Stimulated activated CD4-positive, alpha-beta T cell treated with anti-CD3 and anti-CD28 coated beads, Interleukin-12 subunit alpha, Interleukin-12 subunit beta, amount 100 ng/mL, for 4 hours (primary cell): Measurements from ENCODE around the gene LIG1.
"Not testable (repeated sequence)": the region's sequence is repeated elsewhere in the genome, so short reads cannot be mapped to it uniquely, and the experiment has no call there.

Experiments used
- DNase-seq: peaks from one replicate; pipeline ENCODE4 v3.0.0-alpha.2; 2020

LIG1 gene

DNA sequence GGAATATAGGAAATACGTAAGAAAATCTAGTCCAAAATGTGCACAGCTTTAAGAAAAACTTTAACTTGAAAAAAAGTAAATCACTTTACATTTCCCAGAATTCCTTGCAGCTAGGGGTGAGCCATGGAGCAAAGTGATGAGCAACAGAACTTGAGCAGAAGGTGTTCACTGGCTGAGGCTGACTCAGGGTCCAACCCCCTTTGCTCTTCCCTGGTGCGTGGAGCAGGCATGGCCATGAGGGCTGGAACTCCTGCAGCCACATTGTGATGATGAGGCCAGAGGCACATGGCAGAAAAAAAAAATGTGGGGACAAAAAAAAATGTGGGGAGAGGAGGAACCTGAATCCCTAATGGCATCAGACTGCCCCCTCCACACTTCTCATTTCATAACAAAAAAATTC lies 49.6 kb downstream of the LIG1 start:
- DNase-seq: no peak

GRCh38 chr19:48118131-48118517 lies 52.0 kb downstream of the LIG1 start:
- no peak for DNase-seq

GRCh38 chr19:48117515-48118130 lies 52.5 kb downstream of the LIG1 start:
- no peak for DNase-seq

DNA sequence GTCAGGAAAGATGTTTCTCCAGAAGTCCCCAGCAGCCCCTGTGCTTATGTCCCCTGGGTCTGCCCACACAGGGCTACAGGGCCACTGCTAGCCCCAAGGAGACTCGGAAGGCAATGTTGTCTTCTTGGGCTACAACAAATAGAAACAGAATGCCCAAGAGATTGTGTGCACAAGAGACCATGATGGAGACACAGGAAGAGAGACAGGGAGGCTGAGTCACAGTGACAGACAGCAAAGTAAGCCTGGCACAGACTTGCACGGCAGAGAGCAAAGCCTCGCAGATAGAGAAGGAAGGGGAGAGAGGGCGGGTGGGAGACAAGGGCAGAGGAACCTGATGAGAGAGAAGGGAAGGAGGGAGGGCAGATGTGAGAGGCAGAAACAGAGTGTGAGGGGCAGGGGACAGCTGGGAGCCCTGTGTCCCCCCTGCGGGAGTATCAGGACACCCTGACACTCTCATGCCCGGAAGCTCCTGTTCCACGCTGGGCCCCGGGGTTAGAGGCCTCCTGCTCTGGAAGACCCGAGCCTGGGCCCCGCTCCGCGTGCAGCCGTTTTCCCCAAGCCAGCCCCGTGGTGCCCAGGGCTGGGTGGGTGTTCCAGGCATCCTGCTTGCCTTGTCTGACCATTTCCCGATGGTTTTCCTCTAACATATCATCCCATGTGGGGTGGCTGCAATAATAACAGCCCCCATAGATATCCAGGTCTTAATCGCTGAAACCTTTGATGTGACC lies 56.8 kb downstream of the LIG1 start:
- no peak for DNase-seq

DNA sequence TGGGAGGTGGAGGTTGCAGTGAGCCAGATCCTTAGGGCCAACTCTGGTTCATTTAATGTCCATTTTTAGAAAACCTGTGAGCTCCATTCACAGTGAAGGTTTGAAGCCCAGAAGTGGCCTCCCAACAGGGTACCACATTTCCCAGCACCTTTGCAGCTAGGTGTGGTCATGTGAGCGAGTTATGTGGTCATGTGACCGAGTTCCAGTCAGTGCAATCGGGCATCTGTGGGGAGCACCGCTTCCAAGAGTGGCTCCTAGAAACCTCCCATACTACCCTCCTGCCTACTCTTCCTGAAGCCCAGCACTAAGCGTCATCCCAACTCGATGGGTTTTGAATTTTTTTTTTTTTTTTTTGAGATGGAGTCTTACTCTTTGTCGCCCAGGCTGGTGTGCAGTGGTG lies 58.9 kb downstream of the LIG1 start:
- DNase-seq: no peak

- peak; percentile 86 for DNase-seq
These were observed 59.7 kb downstream of the LIG1 start, which contains the start of gene PLA2G4C for GRCh38 chr19:48110350-48110966. Gene PLA2G4C, minus strand, starts transcription at chr19:48110817. Its CDS starts 4,288 bp downstream, at chr19:48106529.

GRCh38 chr19:48108997-48109782 lies 61.0 kb downstream of the LIG1 start:
- DNase-seq: no peak

DNA sequence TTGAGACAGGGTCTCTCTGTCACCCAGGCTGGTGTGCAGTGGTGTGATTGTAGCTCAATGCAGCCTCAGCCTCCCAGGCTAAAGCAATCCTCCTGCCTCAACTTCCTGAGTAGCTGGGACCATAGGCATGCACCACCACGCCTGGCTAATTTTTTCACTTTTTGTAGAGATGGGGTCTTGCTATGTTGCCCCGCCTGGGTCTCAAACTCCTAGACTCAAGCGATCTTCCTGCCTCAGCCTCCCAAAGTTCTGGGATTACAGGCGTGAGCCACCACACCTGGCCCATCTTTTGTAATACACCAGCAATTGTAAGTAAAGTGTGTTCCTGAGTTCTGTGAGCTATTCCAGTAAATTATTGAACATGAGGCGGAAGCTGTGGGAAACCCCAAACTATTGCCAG lies 66.2 kb downstream of the LIG1 start:
- DNase-seq: no peak

DNA sequence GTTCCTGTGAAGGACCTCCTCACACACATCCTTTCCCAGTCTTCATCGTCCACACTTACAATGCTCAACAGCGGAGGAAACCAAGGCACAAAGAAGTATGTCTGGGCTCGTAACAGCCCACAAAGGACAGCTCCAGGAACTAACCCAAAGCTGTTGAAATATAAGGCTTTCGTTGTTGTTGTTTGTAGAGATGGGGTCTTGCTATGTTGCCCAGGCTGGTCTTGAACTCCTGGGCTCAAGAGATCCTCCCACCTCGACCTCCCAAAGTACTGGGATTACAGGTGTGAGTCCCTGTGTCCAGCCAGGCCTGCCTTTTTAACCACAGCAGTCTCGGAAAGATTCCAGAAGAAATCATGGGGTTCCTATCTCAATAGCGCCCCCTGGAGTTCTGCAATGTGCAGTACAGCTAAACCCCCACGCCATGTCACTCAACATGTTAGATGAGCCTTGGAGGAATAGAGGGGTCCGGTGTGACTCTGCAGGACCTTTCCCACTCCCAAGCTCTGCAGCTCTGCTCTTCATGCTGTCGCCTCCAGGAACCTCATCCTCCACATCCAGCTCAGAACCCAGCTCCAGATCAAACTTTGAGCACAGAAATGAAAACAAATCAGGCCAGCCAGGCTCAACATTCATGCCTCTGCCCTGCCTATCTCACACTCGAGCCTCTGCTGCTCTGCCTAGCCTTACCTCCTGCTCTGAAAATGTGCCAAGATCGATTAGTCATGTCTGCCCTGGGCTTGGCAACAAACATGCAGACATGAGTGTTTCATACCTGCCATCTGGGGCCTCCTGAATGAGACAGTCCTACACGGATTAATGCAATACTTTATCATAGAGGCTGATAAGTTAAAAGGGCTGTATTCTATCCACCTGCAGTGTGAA lies 67.0 kb downstream of the LIG1 start:
- DNase-seq: no peak

- DNase-seq: no peak
These were observed 74.5 kb downstream of the LIG1 start for GRCh38 chr19:48095612-48096175.

- no peak for DNase-seq
These were observed 75.3 kb downstream of the LIG1 start for GRCh38 chr19:48094855-48095203.

GRCh38 chr19:48094129-48094854 lies 75.9 kb downstream of the LIG1 start:
- no peak for DNase-seq

- DNase-seq: not testable (repeated sequence)
These were observed 78.9 kb downstream of the LIG1 start for GRCh38 chr19:48091111-48091718.

DNA sequence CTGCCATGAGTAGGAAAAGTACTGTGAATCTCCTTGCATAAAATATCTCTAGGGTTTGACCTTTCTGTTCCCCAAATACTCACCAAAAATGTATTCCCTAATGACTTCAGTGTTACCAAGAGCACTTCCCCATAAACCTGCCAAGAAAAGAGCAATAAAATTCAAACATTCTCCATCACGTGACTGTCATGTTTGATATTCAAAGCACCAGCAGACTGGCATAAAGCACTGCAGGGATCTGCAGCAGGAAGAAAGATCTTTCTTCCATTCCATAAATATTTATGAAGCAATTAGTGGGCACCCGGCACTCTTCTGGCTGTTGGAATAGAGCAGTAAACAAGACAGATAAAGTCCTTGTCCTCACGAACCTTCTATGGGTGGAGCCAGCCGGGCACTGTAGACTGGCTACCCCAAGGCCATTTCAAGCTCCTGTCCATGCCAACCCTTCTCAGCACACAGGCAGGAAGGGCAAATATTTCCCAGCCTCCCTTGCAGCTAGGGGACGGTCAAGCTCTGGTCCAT lies 79.8 kb downstream of the LIG1 start:
- DNase-seq: no peak

DNA sequence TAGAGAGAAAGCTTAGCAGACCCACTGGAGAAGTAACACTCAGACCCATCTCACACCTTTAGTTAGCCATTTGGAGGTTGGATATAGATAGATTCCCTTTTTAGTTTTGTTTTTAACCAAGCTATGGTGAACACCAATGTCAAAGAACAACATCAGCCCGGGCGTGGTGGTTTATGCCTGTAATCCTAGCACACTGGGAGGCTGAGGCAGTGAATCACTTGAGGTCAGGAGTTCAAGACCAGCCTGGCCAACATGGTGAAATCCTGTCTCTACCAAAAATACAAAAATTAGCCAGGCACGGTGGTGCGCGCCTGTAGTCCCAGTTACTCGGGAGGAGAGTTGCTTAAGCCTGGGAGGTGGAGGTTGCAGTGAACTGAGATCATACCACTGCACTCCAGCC lies 81.2 kb downstream of the LIG1 start:
- not testable (repeated sequence) for DNase-seq

DNA sequence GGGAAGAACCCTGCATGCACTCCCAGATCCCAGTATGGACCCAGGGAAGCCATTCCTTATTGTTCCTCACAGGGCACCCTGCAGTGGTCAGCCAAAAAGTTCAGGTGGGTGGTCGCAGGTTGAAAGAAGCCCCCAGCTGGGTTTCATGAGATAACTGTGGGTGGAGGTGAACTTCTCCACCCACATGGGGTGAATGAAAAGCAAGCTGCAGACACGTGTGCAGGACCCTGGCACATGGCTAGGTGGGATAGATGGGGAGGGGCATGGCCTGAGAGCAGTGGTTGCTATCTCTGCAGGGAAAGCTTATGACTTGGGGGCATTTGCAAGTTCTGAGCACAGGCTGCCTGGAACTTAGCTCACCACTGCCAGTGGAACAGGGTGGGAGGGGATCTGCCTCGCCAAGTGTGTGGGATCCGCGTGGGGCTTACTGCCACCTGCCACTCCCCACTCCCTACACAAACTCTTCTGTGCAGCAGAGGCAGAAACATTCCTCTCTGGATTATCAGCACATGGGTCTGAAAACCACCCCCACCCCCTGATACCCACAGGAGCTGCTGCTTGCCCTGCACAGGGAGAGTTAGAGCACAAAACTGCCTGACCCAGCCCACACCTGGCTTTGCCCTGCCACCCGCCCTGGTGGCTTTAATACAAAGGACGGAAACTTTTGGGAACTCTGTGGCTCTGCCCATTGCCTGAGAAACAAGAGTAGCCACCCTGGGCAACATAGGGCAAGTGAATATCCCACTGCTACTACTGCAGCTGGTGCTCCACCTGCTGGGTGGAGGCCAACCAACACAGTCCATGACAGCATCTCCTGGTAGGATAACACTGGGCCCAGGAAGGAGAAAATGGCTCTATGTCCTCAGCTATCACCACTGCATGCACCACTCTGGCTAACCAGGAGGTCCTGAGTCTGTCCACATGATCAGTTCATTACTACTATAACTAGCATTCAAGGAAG lies 84.0 kb downstream of the LIG1 start:
- DNase-seq: no peak

GRCh38 chr19:48085076-48085475 lies 85.1 kb downstream of the LIG1 start:
- DNase-seq: no peak

DNA sequence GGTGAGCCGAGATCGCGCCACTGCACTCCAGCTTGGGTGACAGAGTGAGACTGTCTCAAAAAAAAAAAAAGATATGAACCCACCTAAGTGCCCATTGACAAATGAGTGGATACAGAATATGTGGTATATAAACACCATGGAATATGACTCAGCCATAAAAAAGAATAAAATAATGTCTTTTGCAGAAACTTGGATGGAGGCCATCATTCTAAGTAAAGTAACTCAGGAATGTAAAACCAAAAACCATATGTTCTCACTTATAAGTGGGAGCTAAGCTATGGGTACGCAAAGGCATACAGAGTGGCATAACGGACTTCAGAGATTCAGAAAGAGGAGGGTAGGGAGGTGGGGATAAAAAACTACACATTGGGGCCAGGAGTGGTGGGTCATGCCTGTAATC lies 89.0 kb downstream of the LIG1 start:
- no peak for DNase-seq

- not testable (repeated sequence) for DNase-seq
These were observed 99.9 kb downstream of the LIG1 start for GRCh38 chr19:48070177-48070769.
